ENCODE measurements around the gene SYNE2.

The SYNE2 gene

DNA sequence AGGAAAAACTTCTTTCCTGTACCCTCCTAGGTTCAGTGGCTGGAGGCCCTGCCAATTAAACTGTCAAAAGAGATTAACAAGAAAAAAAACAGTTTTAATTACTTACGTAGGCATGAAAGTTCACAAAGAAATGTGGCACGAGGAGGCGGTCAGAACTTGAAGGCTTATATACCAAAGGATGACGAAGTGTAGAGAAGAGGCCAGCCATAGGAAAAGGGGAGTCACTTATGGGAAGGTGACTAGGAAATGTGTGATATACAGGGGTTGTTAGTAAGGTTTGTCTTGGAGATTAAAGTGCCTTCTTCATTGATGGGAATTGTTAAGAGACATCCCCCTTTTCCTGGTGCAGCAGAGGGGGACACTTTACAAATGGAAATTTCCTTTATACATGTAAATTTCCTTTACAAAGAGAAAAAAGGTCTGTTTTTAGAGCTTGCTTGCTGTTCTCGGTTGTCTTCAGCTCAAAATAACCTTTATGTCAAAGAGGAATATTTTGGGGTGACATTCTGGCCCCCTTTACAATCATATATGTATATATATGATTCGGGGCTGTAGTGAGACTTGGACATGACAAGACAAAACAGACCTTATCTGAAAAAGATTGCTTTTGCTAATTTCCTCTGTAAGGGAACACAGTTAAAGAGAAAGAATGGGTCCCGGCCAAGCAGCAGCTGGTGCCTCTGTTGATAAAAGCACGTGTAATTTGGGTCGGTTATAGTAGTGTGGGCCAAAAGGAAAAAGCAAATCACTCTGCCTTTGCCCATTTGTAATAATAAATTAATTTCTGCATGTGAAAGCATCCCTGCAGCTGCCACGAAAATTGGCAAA, 38.6 kb downstream of the SYNE2 start:
- H3K4me1 Mint-ChIP-seq (ENCODE audit: low read depth), result peaks cover 19% of the 10 kb centered on the region
- no peak overlapping the region for H3K4me3 Mint-ChIP-seq
- H3K9me3 Mint-ChIP-seq, result no peaks in the 10 kb centered on the region
- H3K36me3 Mint-ChIP-seq (ENCODE audit: low read depth), result peaks cover 10% of the 10 kb centered on the region
- no peak for DNase-seq
- H3K27me3 Mint-ChIP-seq, result no peaks in the 10 kb centered on the region
- H3K27ac Mint-ChIP-seq, result no peak overlapping the region

DNA sequence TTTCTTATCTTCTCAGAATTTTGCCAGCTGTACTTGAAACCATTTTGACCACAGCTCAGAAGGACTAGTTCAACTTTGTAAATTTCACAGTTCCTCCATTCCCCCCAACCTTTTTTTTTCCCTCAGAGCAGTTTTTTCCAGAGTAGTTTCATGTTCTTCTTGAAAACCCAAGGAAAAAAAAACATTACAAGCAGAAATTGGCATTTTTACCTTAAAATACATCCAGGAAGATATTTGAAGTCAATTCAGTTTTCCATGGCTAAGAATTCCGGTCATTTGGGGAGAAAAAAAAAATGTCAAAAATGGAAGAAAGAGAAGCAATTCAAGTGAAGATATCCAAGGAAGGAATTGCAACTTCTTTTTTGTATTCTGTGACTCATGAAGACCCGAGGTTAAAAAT, 39.5 kb downstream of the SYNE2 start:
- no peak overlapping the region for H3K27ac Mint-ChIP-seq
- no peaks in the 10 kb centered on the region for H3K27me3 Mint-ChIP-seq
- no peak for DNase-seq
- peaks cover 9% of the 10 kb centered on the region for H3K36me3 Mint-ChIP-seq (ENCODE audit: low read depth)
- no peaks in the 10 kb centered on the region for H3K9me3 Mint-ChIP-seq
- no peak overlapping the region for H3K4me3 Mint-ChIP-seq
- peaks cover 21% of the 10 kb centered on the region for H3K4me1 Mint-ChIP-seq (ENCODE audit: low read depth)

DNA sequence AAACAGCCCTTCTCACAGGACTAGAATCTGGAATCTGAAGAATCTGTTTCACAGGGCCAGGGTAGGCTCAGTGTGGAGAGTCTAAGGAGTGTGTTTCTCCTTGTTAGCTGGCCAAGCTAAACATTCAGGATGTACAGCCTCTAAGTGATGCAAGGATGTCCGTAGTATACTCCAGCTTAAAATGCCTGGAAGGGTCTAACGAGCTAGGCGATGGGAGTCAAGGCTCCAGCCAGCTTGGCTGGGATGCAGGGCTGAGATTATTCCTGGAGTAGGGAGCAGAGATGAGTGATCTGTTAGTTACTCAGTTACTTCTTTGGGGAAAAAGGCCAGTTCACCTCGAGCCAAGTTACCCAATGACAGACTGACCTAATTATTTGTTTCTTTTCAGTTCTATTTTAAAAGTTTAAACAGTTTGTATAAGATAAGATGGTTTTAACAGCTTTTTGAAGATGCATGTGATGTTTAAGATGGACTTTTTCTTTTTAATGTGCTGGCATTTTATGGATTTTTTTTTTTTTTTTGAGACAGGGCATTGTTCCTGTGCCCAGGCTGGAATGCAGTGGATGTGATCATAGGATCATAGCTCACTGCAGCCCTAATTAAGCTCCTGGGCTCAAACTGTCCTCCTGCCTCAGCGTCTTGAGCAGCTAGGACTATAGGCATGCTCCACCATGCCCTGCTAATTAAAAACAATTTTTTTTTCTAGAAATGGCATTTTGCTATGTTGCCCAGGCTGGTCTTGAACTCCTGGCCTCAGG, 41.1 kb downstream of the SYNE2 start:
- Mint-ChIP-seq H3K27me3 (no peaks in the 10 kb centered on the region), H3K36me3 (ENCODE audit: low read depth) (peaks cover 6% of the 10 kb centered on the region), H3K4me1 (ENCODE audit: low read depth) (peaks cover 26% of the 10 kb centered on the region), H3K4me3 (no peak overlapping the region), H3K9me3 (no peaks in the 10 kb centered on the region), H3K27ac (no peak overlapping the region)
- DNase-seq, result no peak

DNA sequence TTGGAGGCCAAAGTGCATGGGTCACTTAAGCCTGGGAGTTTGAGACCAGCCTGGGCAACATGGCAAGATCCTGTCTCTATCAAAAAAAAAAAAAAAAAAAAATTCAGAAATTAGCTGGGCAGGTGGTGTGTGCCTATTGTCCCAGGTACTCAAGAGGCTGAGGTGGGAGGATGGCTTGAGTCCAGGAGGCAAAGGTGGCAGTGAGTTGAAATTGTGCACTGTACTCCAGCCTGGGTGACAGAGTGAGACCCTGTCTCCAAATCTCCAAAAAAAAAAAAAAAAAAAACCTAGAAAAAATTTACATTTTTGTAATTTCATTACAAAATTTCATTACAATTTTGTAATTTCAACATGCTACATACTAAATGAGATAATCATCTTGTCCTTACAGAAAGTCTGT, 42.7 kb downstream of the SYNE2 start:
- DNase-seq, result no peak
- peaks cover 26% of the 10 kb centered on the region for H3K4me1 Mint-ChIP-seq (ENCODE audit: low read depth)
- H3K27ac Mint-ChIP-seq, result no peak overlapping the region
- no peaks in the 10 kb centered on the region for H3K27me3 Mint-ChIP-seq
- no peak overlapping the region for H3K4me3 Mint-ChIP-seq
- H3K9me3 Mint-ChIP-seq, result no peaks in the 10 kb centered on the region
- peaks cover 8% of the 10 kb centered on the region for H3K36me3 Mint-ChIP-seq (ENCODE audit: low read depth)

DNA sequence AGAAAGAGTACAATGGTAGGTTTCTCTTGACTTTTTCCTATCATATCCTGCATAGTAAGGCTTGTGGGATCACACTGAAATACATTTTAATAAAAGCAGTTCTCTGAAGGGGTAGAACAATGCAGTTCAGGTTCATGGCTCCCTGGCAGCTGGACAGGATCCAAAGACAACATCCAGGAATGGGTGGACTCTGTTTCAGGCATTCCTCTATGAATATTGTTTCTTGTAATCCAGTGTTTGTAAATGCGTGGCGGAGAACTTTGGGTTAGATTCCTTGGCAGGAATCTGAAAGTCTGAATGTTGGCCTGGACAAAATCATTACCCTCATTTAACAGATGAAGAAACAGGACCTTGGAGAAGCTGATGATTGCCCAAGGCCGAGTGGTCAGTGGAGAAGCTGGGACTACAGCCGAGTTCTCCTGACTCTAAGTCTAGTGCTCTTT, 43.5 kb downstream of the SYNE2 start:
- no peaks in the 10 kb centered on the region for H3K9me3 Mint-ChIP-seq
- no peak for DNase-seq
- peaks cover 8% of the 10 kb centered on the region for H3K36me3 Mint-ChIP-seq (ENCODE audit: low read depth)
- H3K4me1 Mint-ChIP-seq (ENCODE audit: low read depth), result peaks cover 27% of the 10 kb centered on the region
- H3K27ac Mint-ChIP-seq, result no peak overlapping the region
- H3K27me3 Mint-ChIP-seq, result no peaks in the 10 kb centered on the region
- no peak overlapping the region for H3K4me3 Mint-ChIP-seq

DNA sequence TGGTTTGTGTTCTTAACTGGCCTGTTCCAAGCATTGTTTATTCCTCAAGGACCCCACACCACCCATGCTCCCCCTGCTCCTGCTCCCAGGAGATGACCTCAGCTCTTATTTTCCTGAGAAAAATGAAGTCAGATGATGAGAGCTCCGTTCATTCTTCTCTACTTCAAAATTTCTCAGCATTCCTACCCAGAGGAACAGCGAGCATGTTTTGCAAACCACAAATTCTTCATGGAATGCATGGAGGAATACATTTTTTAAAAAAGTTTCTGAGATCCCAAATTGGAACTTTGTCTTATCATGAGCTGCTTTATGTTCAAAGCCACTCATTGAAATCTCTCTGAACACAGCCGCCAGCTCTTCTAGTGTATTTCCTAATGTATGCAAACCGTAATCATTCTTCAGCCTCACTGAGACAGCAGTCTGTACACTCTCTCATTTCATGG, 44.9 kb downstream of the SYNE2 start:
- H3K4me3 Mint-ChIP-seq, result no peak overlapping the region
- H3K36me3 Mint-ChIP-seq (ENCODE audit: low read depth), result peaks cover 6% of the 10 kb centered on the region
- peaks cover 30% of the 10 kb centered on the region for H3K4me1 Mint-ChIP-seq (ENCODE audit: low read depth)
- peak overlapping the region; percentile 1 for H3K27ac Mint-ChIP-seq
- DNase-seq, result no peak
- H3K9me3 Mint-ChIP-seq, result peaks cover 2% of the 10 kb centered on the region
- no peaks in the 10 kb centered on the region for H3K27me3 Mint-ChIP-seq

DNA sequence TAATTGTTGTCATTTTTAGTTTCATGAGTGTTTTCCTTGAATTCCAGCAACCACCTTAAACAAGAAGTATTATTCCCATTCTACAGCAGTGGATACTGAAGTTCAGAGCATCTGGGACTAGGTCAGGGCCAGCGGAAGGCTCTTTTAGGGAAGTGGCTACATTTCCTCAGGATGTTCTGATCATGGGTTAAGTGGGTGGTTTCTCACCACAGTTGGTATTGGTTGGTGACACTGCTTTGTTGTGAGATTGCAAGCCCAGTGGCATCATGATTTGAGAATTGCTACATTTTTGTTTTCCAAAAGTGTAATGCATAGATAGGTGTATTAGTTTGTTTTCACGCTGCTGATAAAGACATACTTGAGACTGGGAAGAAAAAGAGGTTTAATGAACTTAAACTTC, 47.1 kb downstream of the SYNE2 start:
- H3K9me3 Mint-ChIP-seq, result peaks cover 2% of the 10 kb centered on the region
- peaks cover 6% of the 10 kb centered on the region for H3K36me3 Mint-ChIP-seq (ENCODE audit: low read depth)
- H3K27me3 Mint-ChIP-seq, result no peaks in the 10 kb centered on the region
- peaks cover 45% of the 10 kb centered on the region for H3K4me1 Mint-ChIP-seq (ENCODE audit: low read depth)
- no peak overlapping the region for H3K27ac Mint-ChIP-seq
- no peak for DNase-seq
- H3K4me3 Mint-ChIP-seq, result no peak overlapping the region

DNA sequence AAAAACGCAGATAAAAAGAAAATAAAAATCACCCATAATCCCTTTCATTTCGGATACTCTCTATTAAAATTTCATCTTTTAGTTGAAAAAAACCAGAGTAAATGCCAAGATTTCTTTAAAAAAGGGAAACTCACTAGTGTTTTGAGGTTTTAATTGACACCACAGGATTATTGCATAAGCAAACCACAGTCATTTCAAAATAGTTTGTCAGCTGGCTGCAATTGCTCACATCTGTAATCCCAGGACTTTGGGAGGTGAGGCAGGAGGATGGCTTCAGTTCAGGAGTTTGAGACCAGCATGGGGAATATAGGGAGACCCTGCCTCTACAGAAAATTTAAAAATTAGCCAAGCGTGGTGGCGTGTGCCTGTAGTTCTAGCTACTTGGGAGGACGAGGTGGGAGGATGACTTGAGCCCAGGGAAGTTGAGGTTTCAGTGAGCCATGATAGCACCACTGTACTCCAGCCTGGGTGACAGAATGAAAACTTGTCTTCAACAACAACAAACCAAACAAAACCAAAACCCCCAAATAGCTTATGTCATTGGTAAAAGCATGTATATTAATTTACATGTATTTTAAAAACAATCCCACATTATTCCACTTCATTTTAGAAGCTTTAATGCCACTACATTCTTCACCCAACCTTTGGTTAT, 48.8 kb downstream of the SYNE2 start:
- H3K4me3 Mint-ChIP-seq, result no peak overlapping the region
- peaks cover 61% of the 10 kb centered on the region for H3K4me1 Mint-ChIP-seq (ENCODE audit: low read depth)
- H3K27ac Mint-ChIP-seq, result no peak overlapping the region
- peaks cover 6% of the 10 kb centered on the region for H3K36me3 Mint-ChIP-seq (ENCODE audit: low read depth)
- H3K27me3 Mint-ChIP-seq, result no peaks in the 10 kb centered on the region
- peaks cover 2% of the 10 kb centered on the region for H3K9me3 Mint-ChIP-seq
- DNase-seq, result no peak

DNA sequence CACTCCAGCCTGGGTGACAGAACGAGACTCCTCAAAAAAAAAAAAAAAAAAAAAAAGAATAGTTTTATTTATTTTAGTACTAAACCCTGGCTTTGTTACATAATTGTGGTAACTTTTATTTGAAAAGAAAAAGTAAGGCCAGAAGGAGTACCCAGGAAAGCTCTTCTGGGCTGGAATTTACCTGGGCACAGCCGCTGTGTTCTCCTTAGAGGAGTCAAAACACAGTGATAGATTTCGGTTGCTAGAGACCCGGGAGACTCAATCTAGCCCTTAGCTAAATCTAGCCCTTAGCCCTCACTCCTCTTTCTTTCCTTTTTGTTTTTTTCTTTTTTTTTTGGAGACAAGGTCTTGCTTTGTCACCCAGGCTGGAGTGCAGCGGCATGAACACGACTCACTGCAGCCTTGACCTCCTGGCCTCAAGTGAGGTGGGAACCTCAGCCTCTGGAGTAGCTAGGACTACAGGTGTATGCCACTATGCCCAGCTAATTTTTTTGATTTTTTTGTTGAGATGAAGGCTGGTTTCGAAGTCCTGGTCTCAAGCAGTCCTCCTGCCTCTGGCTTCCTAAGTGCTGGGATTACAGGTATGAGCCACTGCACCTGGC, 49.7 kb downstream of the SYNE2 start:
- Mint-ChIP-seq H3K9me3 (peaks cover 2% of the 10 kb centered on the region), H3K27me3 (no peaks in the 10 kb centered on the region), H3K4me3 (no peak overlapping the region), H3K4me1 (ENCODE audit: low read depth) (peaks cover 61% of the 10 kb centered on the region), H3K27ac (no peak overlapping the region), H3K36me3 (ENCODE audit: low read depth) (peaks cover 6% of the 10 kb centered on the region)
- no peak for DNase-seq

DNA sequence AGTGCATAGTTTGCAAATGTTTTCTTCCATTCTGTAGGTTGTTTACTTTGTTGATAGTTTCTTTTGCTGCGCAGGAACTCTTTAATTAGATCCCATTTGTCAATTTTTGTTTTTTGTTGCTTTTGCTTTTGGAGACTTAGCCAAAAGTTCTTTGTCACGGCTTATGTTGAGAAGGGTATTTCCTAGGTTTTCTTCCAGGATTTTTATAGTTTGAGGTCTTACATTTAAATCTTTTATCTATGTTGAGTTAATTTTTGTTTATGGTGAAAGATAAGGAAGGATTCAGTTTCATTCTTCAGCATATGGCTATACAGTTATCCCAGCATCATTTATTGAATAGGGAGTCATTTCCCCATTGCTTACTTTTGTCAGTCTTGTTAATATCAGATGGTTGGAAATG, 51.9 kb downstream of the SYNE2 start:
- Mint-ChIP-seq H3K27ac (no peak overlapping the region), H3K9me3 (peaks cover 2% of the 10 kb centered on the region), H3K36me3 (ENCODE audit: low read depth) (peaks cover 12% of the 10 kb centered on the region), H3K4me3 (no peak overlapping the region), H3K27me3 (no peaks in the 10 kb centered on the region), H3K4me1 (ENCODE audit: low read depth) (peaks cover 73% of the 10 kb centered on the region)
- no peak for DNase-seq

DNA sequence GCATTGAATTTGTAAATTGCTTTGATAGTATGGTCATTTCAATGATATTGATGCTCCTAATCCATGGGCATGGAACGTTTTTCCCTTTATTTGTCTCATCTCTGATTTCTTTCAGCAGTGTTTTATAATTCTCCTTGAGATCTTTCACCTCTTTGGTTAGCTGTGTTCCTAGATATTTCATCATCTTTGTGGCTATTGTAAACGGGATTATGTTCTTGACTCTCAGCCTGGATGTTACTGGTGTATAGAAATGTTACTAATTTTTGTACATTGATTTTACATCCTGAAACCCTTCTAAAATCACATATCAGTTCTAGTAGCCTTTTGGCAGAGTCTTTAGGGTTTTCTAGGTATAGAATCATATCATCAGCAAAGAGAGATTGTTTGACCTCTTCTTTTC, 52.6 kb downstream of the SYNE2 start:
- DNase-seq, result no peak
- Mint-ChIP-seq H3K27me3 (no peaks in the 10 kb centered on the region), H3K4me3 (no peak overlapping the region), H3K9me3 (peaks cover 2% of the 10 kb centered on the region), H3K4me1 (ENCODE audit: low read depth) (peaks cover 74% of the 10 kb centered on the region), H3K36me3 (ENCODE audit: low read depth) (peaks cover 12% of the 10 kb centered on the region), H3K27ac (no peak overlapping the region)

DNA sequence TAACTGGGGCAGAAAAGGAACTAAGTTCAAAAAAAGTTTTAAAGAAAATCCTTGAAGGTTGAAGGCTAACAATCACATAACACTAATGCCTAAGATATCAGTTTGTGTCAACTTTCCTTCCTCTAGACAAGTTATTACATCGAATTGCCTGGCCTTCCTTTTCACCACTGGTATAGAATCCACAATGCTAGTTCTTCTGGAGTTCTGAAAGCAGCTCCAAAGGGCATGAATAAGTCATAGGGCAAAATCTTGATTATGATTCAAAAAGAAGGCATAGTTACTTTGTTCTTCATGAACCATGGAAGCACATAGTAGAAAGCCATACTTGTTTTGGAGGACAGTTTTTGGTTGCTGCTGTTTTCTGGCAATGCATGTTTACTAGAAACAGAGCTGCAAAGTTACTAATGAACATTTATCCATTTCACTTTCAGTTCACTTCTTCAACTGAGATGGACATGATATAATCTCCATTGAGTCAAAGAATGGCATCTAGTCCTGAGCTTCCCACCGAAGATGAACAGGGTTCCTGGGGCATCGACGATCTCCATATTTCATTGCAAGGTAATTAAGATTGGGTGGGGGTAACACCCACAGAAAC, 56.0 kb downstream of the SYNE2 start:
- Mint-ChIP-seq H3K27ac (no peak overlapping the region), H3K36me3 (ENCODE audit: low read depth) (peaks cover 32% of the 10 kb centered on the region), H3K27me3 (no peaks in the 10 kb centered on the region), H3K4me1 (ENCODE audit: low read depth) (peaks cover 71% of the 10 kb centered on the region), H3K9me3 (no peaks in the 10 kb centered on the region), H3K4me3 (peak overlapping the region; percentile 42)
- DNase-seq, result no peak

DNA sequence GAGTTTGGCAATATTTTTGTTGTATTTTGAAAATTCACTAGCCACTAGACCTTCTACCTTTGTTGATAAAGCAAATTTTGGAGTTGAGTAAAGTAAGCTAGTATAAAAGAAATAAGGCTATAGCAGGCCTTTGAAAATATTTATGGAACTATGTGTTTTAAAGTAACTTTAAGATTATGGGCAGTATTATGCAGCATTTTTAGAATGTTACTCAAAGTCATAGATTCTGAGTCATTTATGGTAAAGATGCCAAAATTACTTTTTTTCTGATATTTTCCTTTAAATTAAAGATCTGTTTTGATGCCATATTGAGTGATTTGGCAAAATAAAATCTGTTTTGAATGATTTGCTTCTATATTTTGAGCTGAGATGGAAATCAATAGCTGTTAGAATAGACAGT, 57.2 kb downstream of the SYNE2 start:
- Mint-ChIP-seq H3K4me1 (ENCODE audit: low read depth) (peaks cover 62% of the 10 kb centered on the region), H3K9me3 (no peaks in the 10 kb centered on the region), H3K27me3 (no peaks in the 10 kb centered on the region), H3K4me3 (no peak overlapping the region), H3K36me3 (ENCODE audit: low read depth) (peaks cover 36% of the 10 kb centered on the region), H3K27ac (no peak overlapping the region)
- DNase-seq, result no peak

Measured in activated T-cell treated with anti-CD3 and anti-CD28 coated beads, Interleukin-2, amount 50 U/mL, for 24 hours (primary cell).